Measurements from ENCODE around the gene SLC25A3. TPM values are rescaled to one million over a fixed set of nuclear protein-coding genes. Genes with fewer than 3 reads are reported as not detected.

The SLC25A3 gene
- total and polyA plus RNA-seq, 9 of the 15 experiments (the other 6 are each of a cell fraction or from before 2014, with no cell fraction given), result 264 to 766 (median 495) TPM

DNA sequence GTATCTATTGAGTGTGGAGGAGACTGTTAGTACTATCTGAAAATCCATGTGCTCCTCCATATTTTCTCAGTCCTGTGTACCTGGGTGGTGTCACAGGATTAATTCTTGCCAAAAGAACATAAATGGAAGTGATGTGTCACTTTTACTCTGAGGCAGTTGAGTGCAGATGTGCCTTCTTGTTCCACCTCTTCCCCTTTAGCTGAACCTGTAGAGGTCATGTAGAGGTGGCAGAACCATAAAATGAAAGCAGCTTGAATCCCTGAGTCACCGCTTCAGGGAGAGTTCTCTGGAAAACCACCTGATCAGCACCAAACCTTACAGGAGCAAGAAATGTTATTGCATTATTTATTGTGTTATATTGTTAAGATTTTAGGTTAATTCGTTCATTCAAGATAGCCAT is 14.7 kb upstream of the SLC25A3 start (continued):
- TF ChIP-seq, protein P1, sequence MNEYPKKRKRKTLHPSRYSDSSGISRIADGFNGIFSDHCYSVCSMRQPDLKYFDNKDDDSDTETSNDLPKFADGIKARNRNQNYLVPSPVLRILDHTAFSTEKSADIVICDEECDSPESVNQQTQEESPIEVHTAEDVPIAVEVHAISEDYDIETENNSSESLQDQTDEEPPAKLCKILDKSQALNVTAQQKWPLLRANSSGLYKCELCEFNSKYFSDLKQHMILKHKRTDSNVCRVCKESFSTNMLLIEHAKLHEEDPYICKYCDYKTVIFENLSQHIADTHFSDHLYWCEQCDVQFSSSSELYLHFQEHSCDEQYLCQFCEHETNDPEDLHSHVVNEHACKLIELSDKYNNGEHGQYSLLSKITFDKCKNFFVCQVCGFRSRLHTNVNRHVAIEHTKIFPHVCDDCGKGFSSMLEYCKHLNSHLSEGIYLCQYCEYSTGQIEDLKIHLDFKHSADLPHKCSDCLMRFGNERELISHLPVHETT (CRISPR knock-in tag; conservative IDR thresholded peaks at IDR 0.05 in 1 of 2, IDR thresholded peaks at IDR 0.05 in 1 of 2), result no peak
- TF ChIP-seq E2F3 (CRISPR knock-in tag; IDR thresholded peaks at IDR 0.05) (no peak), MEF2D (tag; conservative IDR thresholded peaks at IDR 0.05; ENCODE audit: low read depth) (no peak), ZEB2 (IDR thresholded peaks at IDR 0.05) (peak; percentile 66), NFE2 (IDR thresholded peaks at IDR 0.05; ENCODE audit: low read depth) (peak; percentile 88), C11orf30 (IDR thresholded peaks at IDR 0.05; ENCODE audit: low read depth) (peak; percentile 85), NRF1 (conservative IDR thresholded peaks at IDR 0.05 in 1 of 2, IDR thresholded peaks at IDR 0.05 in 1 of 2) (0 out of 4 replicates have a peak, but pooled peaks of 1 of the 2 experiments have one; percentile 20), ZBTB2 (IDR thresholded peaks at IDR 0.05) (peak; percentile 43; the same call in 1 of the 2 replicates), ZNF583 (CRISPR knock-in tag; IDR thresholded peaks at IDR 0.05) (no peak), GABPB2 (CRISPR knock-in tag; conservative IDR thresholded peaks at IDR 0.05) (no peak), BRD9 (IDR thresholded peaks at IDR 0.05; ENCODE audit: low read depth, partially characterized antibody) (no peak), BMI1 (IDR thresholded peaks at IDR 0.05; ENCODE audit: low read length) (no peak), CTBP1 (IDR thresholded peaks at IDR 0.05; ENCODE audit: borderline replicate concordance) (peak; percentile 85), HNRNPK (IDR thresholded peaks at IDR 0.05; ENCODE audit: low read depth, low read length, poor library complexity, severe bottlenecking) (no peak)
- TF ChIP-seq, protein P2, sequence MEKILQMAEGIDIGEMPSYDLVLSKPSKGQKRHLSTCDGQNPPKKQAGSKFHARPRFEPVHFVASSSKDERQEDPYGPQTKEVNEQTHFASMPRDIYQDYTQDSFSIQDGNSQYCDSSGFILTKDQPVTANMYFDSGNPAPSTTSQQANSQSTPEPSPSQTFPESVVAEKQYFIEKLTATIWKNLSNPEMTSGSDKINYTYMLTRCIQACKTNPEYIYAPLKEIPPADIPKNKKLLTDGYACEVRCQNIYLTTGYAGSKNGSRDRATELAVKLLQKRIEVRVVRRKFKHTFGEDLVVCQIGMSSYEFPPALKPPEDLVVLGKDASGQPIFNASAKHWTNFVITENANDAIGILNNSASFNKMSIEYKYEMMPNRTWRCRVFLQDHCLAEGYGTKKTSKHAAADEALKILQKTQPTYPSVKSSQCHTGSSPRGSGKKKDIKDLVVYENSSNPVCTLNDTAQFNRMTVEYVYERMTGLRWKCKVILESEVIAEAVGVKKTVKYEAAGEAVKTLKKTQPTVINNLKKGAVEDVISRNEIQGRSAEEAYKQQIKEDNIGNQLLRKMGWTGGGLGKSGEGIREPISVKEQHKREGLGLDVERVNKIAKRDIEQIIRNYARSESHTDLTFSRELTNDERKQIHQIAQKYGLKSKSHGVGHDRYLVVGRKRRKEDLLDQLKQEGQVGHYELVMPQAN (IDR thresholded peaks at IDR 0.05; ENCODE audit: borderline replicate concordance), result 0 out of 2 replicates have a peak, but pooled peaks have one; percentile 23
- TF ChIP-seq, protein P3, sequence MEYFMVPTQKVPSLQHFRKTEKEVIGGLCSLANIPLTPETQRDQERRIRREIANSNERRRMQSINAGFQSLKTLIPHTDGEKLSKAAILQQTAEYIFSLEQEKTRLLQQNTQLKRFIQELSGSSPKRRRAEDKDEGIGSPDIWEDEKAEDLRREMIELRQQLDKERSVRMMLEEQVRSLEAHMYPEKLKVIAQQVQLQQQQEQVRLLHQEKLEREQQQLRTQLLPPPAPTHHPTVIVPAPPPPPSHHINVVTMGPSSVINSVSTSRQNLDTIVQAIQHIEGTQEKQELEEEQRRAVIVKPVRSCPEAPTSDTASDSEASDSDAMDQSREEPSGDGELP (CRISPR knock-in tag; IDR thresholded peaks at IDR 0.05; ENCODE audit: borderline replicate concordance), result no peak
- TF ChIP-seq, protein P4, sequence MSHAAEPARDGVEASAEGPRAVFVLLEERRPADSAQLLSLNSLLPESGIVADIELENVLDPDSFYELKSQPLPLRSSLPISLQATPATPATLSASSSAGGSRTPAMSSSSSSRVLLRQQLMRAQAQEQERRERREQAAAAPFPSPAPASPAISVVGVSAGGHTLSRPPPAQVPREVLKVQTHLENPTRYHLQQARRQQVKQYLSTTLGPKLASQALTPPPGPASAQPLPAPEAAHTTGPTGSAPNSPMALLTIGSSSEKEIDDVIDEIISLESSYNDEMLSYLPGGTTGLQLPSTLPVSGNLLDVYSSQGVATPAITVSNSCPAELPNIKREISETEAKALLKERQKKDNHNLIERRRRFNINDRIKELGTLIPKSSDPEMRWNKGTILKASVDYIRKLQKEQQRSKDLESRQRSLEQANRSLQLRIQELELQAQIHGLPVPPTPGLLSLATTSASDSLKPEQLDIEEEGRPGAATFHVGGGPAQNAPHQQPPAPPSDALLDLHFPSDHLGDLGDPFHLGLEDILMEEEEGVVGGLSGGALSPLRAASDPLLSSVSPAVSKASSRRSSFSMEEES (CRISPR knock-in tag; IDR thresholded peaks at IDR 0.05), result no peak

Measured in K562 (cell line).